AML-193 (cell line): ENCODE results near the gene DISP2.

Experiments
- DNase-seq, 2 experiments: peaks; one replicate each; lab custom pipeline; 2025; lab: John Stamatoyannopoulos, UW

DISP2 gene, protein sequence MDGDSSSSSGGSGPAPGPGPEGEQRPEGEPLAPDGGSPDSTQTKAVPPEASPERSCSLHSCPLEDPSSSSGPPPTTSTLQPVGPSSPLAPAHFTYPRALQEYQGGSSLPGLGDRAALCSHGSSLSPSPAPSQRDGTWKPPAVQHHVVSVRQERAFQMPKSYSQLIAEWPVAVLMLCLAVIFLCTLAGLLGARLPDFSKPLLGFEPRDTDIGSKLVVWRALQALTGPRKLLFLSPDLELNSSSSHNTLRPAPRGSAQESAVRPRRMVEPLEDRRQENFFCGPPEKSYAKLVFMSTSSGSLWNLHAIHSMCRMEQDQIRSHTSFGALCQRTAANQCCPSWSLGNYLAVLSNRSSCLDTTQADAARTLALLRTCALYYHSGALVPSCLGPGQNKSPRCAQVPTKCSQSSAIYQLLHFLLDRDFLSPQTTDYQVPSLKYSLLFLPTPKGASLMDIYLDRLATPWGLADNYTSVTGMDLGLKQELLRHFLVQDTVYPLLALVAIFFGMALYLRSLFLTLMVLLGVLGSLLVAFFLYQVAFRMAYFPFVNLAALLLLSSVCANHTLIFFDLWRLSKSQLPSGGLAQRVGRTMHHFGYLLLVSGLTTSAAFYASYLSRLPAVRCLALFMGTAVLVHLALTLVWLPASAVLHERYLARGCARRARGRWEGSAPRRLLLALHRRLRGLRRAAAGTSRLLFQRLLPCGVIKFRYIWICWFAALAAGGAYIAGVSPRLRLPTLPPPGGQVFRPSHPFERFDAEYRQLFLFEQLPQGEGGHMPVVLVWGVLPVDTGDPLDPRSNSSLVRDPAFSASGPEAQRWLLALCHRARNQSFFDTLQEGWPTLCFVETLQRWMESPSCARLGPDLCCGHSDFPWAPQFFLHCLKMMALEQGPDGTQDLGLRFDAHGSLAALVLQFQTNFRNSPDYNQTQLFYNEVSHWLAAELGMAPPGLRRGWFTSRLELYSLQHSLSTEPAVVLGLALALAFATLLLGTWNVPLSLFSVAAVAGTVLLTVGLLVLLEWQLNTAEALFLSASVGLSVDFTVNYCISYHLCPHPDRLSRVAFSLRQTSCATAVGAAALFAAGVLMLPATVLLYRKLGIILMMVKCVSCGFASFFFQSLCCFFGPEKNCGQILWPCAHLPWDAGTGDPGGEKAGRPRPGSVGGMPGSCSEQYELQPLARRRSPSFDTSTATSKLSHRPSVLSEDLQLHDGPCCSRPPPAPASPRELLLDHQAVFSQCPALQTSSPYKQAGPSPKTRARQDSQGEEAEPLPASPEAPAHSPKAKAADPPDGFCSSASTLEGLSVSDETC (N-terminal part only)

GRCh38 chr15:40357723-40358470 lies at the start of gene DISP2:
Gene DISP2 (plus strand): TSS chr15:40358219. CDS start chr15:40358322, 103 bp downstream.
- peak; percentile 61 to 78 for DNase-seq

DNA sequence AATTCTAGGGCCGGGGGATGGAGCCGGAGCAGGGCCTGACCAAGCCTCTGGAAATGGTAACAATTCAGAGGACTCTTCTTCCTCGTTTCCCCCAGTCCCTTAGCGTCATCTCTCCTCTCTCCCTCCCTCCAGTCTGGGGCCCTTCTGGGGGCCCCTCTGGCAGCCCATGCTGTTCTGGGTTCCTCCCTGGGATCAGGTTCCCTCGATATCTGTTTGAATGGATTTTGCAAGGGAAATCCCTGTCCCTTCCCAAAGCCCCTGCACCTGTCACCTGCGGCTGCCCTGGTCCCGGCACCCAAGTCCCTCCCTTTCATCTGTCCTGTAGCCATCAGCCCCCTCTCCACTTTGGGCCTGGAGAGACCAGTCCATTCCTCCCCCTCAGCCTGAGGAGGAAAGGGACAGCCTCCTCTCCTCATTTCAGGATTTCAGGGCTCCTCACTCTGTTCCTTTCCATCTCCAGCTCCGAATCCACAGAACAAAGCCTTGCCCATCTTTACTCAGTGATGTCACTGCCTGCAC lies 48.6 kb upstream of the DISP2 start:
- DNase-seq, result no peak

DNA sequence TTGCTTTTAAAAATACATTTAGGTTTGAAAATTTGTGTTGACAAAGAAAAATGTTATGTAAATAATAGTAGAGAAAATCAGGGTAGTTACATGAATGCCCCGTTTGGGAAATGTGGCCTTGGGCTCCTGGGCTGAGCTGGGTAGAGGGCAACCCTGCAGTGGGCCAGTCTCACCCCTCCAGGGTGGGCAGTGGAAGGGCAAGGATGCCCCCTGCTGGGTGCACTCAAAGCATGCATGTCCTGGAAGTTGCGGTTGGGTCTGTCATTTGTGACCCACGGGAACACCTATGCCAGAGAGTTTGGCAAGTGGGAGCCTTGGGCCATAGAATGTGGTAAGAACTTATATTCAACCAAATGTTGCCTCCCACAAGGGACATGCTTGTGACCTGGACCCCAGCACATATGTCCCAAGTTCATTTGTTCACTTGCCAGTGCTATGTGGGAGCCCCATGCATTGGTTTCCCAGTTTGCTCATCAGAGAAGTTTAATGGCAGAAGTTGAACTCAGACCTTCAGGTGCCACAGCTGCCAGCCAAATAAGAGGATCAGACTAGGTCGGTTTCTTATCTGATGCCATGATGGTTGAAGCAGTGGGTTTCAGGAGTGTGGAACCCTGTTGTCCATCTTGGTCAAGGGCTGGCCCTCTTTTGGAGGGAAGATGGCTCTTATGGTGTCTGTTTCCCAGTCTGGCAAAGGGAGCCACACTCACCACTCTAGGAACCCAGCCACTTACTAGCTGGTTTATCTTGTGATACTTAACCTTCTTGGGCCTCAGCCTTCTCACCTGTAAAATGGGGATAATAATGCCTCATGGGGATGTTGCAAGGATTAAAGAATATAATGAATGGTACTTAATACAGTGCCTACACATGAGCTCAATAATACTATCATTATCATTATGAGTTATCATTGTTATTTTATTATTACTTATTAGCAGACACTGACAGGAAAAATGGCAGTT lies 47.7 kb upstream of the DISP2 start:
- DNase-seq, result peak; percentile 60 to 61

- DNase-seq, result no peak
Observed at GRCh38 chr15:40310993-40311392, 47.0 kb upstream of the DISP2 start.

DNA sequence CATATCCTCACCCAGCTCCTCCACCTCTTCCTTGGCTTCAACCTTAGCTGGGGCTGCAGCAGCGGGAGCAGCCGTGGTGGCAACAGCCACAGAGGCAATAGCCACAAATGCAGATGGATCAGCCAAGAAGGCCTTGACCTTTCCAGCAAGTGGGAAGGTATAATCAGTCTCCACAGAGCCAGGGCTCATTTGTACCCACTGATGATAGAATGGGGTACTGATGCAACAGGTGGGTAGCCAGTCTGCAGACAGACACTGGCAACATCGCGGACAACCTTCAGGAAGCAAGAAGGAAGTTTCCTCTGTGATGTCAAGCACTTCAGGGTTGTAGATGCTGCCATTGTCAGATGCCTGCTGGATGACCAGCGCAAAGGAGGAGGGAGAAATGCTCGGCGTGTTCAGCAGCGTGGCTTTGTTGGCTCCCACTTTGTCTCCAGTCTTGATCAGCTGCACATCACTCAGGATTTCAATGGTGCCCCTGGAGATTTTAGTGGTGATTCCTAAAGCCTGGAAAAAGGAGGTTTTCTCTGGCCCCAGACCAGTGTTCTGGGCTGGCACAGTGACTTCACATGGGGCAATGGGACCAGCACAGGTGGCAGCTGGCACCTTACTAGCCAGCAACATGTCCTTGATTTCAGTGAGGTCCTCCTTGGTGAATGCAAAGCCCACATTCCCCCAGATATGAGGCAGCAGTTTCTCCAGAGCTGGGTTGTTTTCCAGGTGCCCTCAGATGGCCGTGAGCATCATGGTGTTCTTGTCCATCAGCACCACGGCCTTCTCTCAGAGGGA lies 45.5 kb upstream of the DISP2 start:
- DNase-seq, result no peak

- DNase-seq, result peak; percentile 74 to 77
Observed at GRCh38 chr15:40313531-40314398, 44.3 kb upstream of the DISP2 start.

- DNase-seq, result no peak
Observed at GRCh38 chr15:40314723-40315276, 43.2 kb upstream of the DISP2 start.

DNA sequence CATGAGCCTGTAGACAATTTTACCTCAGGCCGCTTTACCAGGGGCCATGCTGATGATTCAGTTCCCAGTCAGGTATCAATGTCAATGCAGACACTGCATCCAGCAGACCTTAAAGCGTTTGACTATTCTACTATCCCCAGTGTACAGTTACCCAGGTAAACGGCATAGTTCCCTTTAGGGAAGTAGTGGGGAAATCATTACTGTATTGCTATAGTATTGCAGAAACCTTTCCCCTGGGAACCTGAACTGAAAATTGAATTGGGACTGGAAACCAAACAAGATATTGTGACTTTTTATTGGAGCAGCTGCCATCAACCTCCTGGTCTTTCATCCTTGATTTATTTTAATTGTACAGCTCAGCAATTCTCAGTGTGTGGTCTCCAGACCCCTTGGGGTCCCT lies 41.1 kb upstream of the DISP2 start:
- no peak for DNase-seq

DNA sequence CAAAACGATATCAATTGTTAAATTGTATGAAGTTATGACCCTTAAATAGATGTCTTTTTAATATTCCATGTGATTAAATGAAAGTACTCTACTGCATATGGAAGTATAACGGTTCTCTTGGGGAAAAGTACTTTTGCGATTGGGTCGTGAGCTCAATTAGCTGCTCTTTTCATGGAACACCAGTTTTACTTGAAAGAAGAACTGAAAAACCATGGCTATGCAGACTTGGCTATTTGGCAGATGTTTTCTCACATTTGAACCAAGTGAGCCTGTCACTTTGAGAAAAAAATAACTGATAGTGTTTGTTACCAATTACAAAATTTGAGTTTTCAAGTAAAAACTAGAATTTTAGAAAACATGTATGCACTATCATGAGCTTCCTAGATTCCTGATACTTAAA lies 40.4 kb upstream of the DISP2 start:
- no peak for DNase-seq

- DNase-seq, result no peak
Observed at GRCh38 chr15:40320409-40320808, 37.6 kb upstream of the DISP2 start.

- peak; percentile 75 to 82 for DNase-seq
Observed at GRCh38 chr15:40320931-40321371, 37.1 kb upstream of the DISP2 start.

DNA sequence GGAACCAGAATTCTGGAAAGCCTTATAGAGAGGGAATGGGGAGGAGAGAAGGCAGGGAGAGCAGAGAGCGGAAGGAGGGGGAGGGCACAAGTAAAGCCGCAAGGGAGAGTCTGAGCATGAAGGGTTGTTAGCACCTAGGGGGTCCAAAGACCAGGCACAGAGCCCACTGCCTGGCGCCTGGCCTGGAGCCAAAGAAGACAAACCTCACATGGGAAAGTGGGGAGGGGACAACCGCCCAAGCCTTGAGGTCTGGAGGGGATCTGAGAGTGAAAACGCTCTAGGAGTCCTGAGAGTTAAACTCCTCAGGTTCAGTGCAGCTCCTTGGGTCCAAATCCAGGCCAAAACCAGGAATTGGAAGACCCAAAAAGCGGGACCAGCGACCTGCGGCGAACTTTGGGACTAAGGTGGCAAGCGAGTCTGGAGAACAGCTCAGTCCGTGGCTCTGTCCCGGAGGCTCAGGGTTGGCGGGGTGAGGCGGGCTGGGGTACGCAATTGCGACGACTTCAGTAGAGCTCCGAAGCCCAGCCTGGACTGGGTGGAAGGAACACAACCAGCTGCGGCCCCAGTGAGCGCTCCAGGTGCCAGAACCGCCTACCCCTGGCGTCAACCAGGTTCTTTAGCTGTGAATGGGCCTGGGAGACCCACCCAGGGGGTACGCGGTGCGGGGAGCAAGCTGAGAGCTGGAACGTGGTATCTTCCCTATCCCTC lies 35.3 kb upstream of the DISP2 start:
- DNase-seq, result no peak

GRCh38 chr15:40323239-40323952 lies 34.6 kb upstream of the DISP2 start, which contains the start of gene INAFM2:
Gene INAFM2 (plus strand): TSS chr15:40323692. CDS start chr15:40324056, 364 bp downstream.
- DNase-seq, result peak; percentile 90 to 93

- DNase-seq, result peak in 1 of 2 experiments; percentile 2
Observed at GRCh38 chr15:40323953-40324937, 33.8 kb upstream of the DISP2 start.

DNA sequence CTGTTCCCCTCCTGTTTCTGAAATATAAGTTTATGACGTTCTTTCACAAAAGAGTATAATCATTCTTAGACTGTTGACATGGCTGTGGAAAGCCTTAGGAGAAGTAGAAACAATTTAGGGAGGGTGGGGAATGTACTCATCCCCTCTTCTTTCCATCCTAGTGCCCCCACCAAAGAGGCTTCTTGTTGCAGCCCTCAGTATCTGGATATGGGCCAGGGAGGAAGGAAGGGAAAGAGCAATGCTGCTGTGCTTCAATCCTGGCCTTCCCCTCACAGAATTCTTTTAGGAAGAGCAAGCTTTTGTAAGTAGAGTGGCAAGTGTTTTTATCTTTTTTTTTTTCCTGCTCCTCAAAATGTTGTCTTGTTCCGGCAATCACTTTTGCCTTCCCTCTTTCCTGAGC lies 32.8 kb upstream of the DISP2 start:
- no peak for DNase-seq
